Panc1 (cell line): ENCODE results near the gene LPAR3.

Source experiments
- POLR2AphosphoS5 ChIP-seq: IDR thresholded peaks from 2 replicates; pipeline ENCODE4 v1.6.1; 2012; ENCODE audit warnings: mild to moderate bottlenecking, low read depth, low read length, moderate library complexity
- SIN3A ChIP-seq: IDR thresholded peaks from 2 replicates; pipeline ENCODE4 v1.6.1; 2012; ENCODE audit warnings: low read depth, mild to moderate bottlenecking, low read length, moderate library complexity, borderline replicate concordance; ENCODE audit not compliant: insufficient read depth
- TF ChIP-seq, protein P1 (sequence below): fragments of 450-650 bp; IDR thresholded peaks from 2 replicates; pipeline ENCODE4 v1.5.1; 2017; ENCODE audit warnings: mild to moderate bottlenecking

DNA sequence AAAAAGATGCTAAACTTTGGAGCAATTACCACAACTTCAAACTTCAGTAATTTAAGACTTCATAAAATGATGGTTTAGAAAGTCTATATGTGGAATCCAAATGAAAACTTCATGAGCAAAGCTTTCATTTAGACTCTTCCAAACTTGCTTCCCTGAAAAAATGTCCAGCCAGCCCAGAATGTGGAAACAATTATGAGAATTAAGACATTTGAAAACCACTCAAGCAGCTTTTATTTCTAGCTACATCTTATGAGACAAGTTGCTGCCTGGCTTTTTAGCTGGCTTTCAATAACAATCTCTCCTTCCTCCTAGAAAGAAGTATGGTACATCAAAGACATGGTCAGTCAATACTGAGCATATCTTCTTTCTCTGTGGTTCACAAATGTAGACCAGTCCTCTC, 21.8 kb downstream of the LPAR3 start:
- TF ChIP-seq, protein P1, sequence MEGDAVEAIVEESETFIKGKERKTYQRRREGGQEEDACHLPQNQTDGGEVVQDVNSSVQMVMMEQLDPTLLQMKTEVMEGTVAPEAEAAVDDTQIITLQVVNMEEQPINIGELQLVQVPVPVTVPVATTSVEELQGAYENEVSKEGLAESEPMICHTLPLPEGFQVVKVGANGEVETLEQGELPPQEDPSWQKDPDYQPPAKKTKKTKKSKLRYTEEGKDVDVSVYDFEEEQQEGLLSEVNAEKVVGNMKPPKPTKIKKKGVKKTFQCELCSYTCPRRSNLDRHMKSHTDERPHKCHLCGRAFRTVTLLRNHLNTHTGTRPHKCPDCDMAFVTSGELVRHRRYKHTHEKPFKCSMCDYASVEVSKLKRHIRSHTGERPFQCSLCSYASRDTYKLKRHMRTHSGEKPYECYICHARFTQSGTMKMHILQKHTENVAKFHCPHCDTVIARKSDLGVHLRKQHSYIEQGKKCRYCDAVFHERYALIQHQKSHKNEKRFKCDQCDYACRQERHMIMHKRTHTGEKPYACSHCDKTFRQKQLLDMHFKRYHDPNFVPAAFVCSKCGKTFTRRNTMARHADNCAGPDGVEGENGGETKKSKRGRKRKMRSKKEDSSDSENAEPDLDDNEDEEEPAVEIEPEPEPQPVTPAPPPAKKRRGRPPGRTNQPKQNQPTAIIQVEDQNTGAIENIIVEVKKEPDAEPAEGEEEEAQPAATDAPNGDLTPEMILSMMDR, result no peak
- TF ChIP-seq POLR2AphosphoS5 (no peak), SIN3A (no peak)
